ENCODE data around the gene CASP3.

Gene CASP3

DNA sequence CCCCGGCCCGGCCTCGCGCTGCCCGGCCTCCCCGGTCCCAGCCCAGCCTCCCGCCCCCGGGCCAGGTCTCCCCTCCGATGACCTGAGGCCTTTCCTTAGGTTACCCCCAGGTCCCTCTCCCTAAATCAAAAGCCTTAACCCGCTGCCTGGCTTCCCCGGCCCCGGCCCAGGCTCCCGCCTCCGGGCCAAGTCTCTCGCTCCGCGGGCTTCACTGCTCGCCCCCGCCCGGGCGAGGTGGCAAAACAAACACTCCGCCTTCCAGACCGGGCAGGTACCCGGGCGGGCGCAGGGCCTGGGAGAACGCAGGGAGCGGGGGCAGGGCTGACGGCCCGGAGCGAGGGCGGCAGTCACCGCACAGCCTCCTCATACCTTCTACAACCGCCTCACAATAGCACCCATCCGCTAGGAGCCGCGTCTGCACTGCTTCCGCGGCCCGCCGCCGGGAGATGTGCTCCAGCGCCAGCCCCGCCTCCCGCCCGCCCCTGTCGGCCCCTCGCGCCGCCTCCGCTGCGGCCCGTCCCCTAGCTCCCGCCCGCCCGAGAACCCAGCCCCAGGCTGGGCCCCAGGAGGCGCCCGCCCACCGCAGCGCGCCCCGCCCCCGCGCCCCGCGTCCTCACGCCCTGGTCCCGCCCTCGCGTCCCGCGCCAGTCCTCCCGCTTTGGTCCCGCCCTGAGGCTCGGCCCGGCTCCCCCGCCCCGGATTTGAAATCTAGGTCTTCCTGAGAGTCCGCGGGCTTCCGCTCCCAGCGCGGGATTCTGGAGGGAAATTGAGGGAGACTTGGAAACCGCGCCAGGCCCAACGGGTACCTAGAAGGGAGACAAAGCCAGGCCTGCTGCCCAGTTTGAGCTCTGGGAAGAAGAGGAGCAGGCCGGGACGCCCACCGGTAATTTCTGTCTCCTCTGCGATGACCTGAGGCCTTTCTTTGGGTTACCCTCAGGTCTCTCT lies at the start of gene CASP3, which contains the start of gene PRIMPOL:
TSS of gene CASP3 (minus strand) at position 422 of the 945 bp plus-strand sequence. CDS start 10,994 bp downstream, outside the sequence.
TSS of gene PRIMPOL (plus strand) at position 713 of the 945 bp plus-strand sequence. CDS start 7,403 bp downstream, outside the sequence.
- peak; percentile 95 to 97 for DNase-seq (ENCODE audit: low read depth in 1 of 2, low spot score in 1 of 2)

GRCh38 chr4:184697956-184698355 lies 48.7 kb upstream of the CASP3 start:
- DNase-seq (ENCODE audit: low read depth in 1 of 2, low spot score in 1 of 2): no peak

GRCh38 chr4:184695178-184695896 lies 46.1 kb upstream of the CASP3 start:
- no peak for DNase-seq (ENCODE audit: low read depth in 1 of 2, low spot score in 1 of 2)

DNA sequence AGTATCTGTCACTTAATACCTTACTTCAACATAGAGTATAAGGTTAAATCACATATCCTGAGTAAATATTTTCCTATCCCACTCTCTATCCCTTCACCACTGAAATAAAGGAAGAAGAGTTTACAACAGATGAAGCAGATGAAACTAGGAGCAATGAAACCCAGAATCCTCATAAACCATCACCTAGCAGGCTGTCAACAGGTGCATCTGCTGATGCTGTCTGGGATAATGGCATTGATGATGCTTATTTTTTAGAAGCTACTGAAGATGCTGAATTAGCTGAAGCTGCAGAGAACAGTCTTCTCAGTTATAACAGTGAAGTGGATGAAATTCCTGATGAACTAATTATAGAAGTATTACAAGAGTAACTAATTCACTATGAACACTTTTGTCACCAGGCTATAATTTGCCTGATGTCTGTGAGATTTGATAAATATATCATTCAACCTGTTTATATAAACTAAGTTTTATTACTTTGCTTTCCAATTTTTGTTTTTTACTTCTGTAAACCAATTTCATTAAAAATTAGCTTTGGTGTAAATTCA lies 45.2 kb upstream of the CASP3 start:
- DNase-seq (ENCODE audit: low read depth in 1 of 2, low spot score in 1 of 2): no peak

GRCh38 chr4:184693056-184693455 lies 43.8 kb upstream of the CASP3 start:
- no peak for DNase-seq (ENCODE audit: low read depth in 1 of 2, low spot score in 1 of 2)

GRCh38 chr4:184689681-184690080 lies 40.4 kb upstream of the CASP3 start:
- DNase-seq (ENCODE audit: low read depth in 1 of 2, low spot score in 1 of 2): no peak

- no peak for DNase-seq (ENCODE audit: low read depth in 1 of 2, low spot score in 1 of 2)
These were observed 39.2 kb upstream of the CASP3 start for GRCh38 chr4:184688447-184688846.

GRCh38 chr4:184688005-184688404 lies 38.8 kb upstream of the CASP3 start:
- no peak for DNase-seq (ENCODE audit: low read depth in 1 of 2, low spot score in 1 of 2)

DNA sequence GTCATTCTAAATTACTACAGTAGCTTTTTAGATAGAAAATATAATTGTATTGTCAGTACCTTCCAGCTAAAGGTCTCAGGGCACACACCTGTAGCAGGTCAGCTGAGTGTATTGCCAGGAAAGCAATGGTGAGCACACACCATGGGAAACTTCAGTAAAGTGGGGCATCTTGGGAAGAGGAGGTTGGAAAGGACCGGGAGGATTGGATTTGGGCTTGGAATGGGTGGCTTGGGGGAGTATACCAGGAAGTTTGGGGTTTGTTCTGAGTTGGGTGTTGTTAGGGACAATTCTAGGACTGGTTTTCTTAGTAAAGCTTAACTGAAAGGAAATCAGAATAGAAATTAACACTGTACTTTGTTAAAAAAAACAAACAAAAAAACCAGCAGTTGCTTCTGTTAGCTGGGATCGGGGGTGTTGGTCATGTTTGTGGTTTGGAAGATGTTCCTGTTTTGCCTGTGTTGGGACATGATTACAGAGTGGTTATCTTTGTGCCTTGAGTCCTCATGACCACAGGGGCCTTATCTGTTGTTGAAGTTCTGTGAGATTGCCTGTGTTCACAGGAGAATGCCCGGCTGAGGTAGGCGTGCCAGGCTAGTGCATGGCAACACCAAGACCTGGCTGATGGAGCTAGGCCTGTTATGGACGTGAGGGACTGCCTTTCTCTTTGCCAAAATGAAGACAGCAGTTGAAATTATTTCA lies 35.4 kb upstream of the CASP3 start:
- no peak for DNase-seq (ENCODE audit: low read depth in 1 of 2, low spot score in 1 of 2)

DNA sequence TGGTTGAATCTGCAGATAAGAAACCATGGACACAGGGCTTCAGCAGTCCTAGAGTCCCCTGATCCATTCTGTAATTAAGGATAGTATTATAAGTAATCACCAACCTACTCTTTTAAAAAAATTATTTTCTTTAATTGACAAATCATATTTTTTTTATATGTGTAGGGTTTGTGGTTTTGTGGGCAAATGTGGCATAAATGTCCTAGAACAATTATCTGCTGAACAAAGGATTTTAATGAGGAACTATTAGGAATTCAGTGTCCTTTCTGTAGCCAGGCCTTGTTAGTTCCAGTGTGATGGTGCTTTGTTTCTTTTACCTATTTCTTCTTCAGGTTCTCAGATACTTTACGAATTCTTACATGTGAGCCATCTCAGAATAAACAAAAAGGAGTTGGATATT lies 32.7 kb upstream of the CASP3 start:
- DNase-seq (ENCODE audit: low read depth in 1 of 2, low spot score in 1 of 2): no peak

- no peak for DNase-seq (ENCODE audit: low read depth in 1 of 2, low spot score in 1 of 2)
These were observed 31.5 kb upstream of the CASP3 start for GRCh38 chr4:184680698-184681097.

DNA sequence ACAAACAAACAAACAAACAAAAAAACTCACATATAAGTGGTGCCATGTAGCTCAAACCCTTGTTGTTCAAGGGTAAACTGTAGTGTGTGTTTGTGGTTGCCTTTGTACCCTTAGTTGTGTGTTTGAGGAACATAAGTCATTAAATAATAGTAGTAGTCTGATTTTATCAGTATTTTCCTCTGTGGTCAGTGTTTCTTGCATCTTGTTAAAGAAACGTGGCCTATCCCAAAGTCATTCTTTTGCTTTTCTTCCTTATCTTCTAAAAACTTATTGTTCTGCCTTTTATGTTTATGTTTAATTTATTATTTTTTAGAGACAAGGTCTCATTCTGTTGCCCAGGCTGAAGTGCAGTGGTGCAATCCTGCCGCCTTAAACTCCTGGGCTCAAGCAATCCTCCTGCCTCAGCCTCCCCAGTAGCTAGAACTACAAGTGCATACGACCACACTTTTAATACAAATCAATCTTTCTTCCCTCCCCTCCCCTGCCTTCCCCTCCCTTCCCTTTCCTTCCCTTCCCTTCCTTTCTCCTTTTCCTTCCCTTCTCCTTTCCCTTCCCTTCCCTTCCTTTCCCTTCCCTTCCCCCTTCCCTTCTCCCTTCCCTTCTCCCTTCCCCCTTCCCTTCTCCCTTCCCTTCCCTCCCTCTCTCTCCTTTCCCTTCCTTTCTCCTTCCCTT lies 26.7 kb upstream of the CASP3 start:
- no peak for DNase-seq (ENCODE audit: low read depth in 1 of 2, low spot score in 1 of 2)

GRCh38 chr4:184675018-184675417 lies 25.8 kb upstream of the CASP3 start:
- no peak for DNase-seq (ENCODE audit: low read depth in 1 of 2, low spot score in 1 of 2)

- no peak for DNase-seq (ENCODE audit: low read depth in 1 of 2, low spot score in 1 of 2)
These were observed 24.8 kb upstream of the CASP3 start for GRCh38 chr4:184674011-184674410.

- DNase-seq (ENCODE audit: low read depth in 1 of 2, low spot score in 1 of 2): no peak
These were observed 23.5 kb upstream of the CASP3 start for GRCh38 chr4:184672741-184673140.

GRCh38 chr4:184671101-184671500 lies 21.9 kb upstream of the CASP3 start:
- DNase-seq (ENCODE audit: low read depth in 1 of 2, low spot score in 1 of 2): no peak

DNA sequence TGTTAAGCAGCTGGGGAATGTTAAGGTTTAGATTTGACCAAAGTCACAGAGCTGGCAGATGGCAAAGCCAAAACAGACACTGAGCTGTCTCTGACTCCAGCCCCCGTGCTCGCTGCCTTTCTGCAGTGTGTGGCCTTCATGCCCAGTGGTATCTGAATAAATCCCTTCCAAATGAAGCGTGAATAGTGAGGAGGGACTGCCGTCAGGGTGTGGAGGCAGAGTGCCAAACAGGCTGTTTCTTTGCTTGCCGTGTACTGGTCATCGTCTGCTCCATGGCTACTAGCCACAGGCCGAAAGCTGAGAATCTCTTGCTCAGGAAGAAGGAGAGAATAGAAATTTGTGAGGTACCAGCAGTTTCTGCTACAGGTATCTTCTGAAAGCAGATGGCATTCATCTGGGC lies 20.0 kb upstream of the CASP3 start:
- DNase-seq (ENCODE audit: low read depth in 1 of 2, low spot score in 1 of 2): no peak

GRCh38 chr4:184668511-184669114 lies 19.4 kb upstream of the CASP3 start:
- no peak for DNase-seq (ENCODE audit: low read depth in 1 of 2, low spot score in 1 of 2)

GRCh38 chr4:184668096-184668495 lies 18.8 kb upstream of the CASP3 start:
- no peak for DNase-seq (ENCODE audit: low read depth in 1 of 2, low spot score in 1 of 2)

GRCh38 chr4:184666670-184667069 lies 17.4 kb upstream of the CASP3 start:
- DNase-seq (ENCODE audit: low read depth in 1 of 2, low spot score in 1 of 2): no peak
